Measurements from ENCODE around the gene DAAM2. TPM values are rescaled to one million over a fixed set of nuclear protein-coding genes. Genes with fewer than 3 reads are reported as not detected.

DAAM2 gene
- total and polyA plus RNA-seq, 9 of the 15 experiments (the other 6 are each of a cell fraction or from before 2014, with no cell fraction given), result 0.01 to 0.07 TPM; not detected in 7

DNA sequence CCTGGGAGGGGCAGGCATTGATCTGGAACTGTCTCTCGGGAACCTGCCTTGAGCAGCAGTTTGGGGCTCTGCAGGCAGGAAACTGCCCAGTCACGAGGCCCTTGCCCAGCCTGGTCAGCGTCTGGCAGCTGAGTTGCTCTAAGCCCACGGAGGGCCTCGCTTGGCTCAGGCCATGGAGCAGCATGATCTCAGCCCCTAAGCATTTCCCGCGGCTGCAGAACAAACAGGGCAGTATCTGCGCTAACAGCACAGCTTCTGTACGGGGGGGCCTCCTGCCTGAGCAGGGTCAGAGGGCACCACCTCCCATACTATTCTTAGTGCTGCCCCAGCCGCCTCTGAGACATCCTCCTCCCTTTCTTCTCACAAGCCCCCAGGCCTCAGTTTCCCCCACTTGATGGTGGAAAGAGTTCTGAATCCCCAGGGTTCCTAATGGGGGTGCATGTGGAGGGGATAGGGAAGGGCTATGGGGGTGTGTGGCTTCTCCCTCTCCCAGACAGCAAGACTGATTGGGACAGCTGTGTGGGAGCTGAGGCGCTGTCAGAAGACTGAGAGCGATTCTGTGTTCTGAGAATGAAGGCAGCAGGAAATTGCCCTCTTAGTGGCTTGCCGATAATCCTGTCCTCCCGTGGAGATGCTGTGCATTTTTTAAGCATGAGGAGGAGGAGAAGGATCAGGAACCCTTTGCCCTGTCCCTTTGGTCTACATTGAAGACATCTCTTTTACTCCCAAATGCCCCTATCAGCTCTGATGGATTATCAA, 95.7 kb downstream of the DAAM2 start:
- H2AFZ ChIP-seq (ENCODE audit: low read depth, low read length), result no peak overlapping the region
- H3K27ac ChIP-seq (ENCODE audit: extremely low read depth, low read depth, low read length), result no peak overlapping the region
- H3K79me2 ChIP-seq (ENCODE audit: control insufficient read depth, insufficient read depth, low read length), result no peaks in the 10 kb centered on the region
- FAIRE-seq, result no peak
- H3K36me3 ChIP-seq (ENCODE audit: control insufficient read depth, insufficient read depth, low read length), result no peaks in the 10 kb centered on the region
- H3K4me1 ChIP-seq (replicated peaks in 1 of 2; ENCODE audit: control insufficient read depth in 2 of 2, insufficient read depth in 2 of 2, low read length in 2 of 2), result no peaks in the 10 kb centered on the region
- ChIA-PET POLR2A (interaction anchor here (0.8 to 1.0 kb wide), 3 partner anchors 12 to 1169 kb away, joined by 3 read pairs; no protein-coding TSS in a partner anchor), CTCF (ENCODE audit: low intra/inter-chr PET ratio) (no interaction called here)
- in situ Hi-C loops (cut with MboI), result no loop called here
- no peak for DNase-seq (ENCODE audit: extremely low read depth in 1 of 4, low spot score in 3 of 4)
- H4K20me1 ChIP-seq (replicated peaks; ENCODE audit: control insufficient read depth, insufficient read depth, low read length), result peaks cover 12% of the 10 kb centered on the region
- no peaks in the 10 kb centered on the region for H3K9me1 ChIP-seq (ENCODE audit: control insufficient read depth, insufficient read depth, low read length)
- H3K4me2 ChIP-seq (ENCODE audit: insufficient read depth, low read length), result no peak overlapping the region
- H3K4me3 ChIP-seq, result no peak overlapping the region
- H3K27me3 ChIP-seq (ENCODE audit: control insufficient read depth in 2 of 2, insufficient read depth in 2 of 2, low read length in 2 of 2), result peaks cover 15 to 36% of the 10 kb centered on the region in 2 experiments; a peak in 4 of 5 replicates
- 1% methylated on average over 11 of the region's 14 CpGs for WGBS (ENCODE audit: insufficient coverage, low coverage, missing lambda C conversion rate)
- peak; percentile 28; the same call in 1 of the 3 replicates for ATAC-seq
- H3K9me3 ChIP-seq (replicated peaks; ENCODE audit: control insufficient read depth, insufficient read depth, low read depth, low read length), result no peaks in the 10 kb centered on the region
- intact Hi-C loops (cut with micrococcal nuclease), result no loop called here
- no peak overlapping the region for H3K9ac ChIP-seq (ENCODE audit: insufficient read depth in 1 of 2, low read depth in 2 of 2, low read length in 2 of 2)
- no TSS peak for BruUV-seq (replicated peaks)
- TF ChIP-seq, protein P1, sequence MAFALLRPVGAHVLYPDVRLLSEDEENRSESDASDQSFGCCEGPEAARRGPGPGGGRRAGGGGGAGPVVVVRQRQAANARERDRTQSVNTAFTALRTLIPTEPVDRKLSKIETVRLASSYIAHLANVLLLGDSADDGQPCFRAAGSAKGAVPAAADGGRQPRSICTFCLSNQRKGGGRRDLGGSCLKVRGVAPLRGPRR (CRISPR knock-in tag; IDR thresholded peaks at IDR 0.05), result no peak
- TF ChIP-seq CXXC5 (CRISPR knock-in tag; IDR thresholded peaks at IDR 0.05) (no peak), MYNN (IDR thresholded peaks at IDR 0.05) (no peak), MYNN (CRISPR knock-in tag; IDR thresholded peaks at IDR 0.05) (no peak)
- TF ChIP-seq, protein P2, sequence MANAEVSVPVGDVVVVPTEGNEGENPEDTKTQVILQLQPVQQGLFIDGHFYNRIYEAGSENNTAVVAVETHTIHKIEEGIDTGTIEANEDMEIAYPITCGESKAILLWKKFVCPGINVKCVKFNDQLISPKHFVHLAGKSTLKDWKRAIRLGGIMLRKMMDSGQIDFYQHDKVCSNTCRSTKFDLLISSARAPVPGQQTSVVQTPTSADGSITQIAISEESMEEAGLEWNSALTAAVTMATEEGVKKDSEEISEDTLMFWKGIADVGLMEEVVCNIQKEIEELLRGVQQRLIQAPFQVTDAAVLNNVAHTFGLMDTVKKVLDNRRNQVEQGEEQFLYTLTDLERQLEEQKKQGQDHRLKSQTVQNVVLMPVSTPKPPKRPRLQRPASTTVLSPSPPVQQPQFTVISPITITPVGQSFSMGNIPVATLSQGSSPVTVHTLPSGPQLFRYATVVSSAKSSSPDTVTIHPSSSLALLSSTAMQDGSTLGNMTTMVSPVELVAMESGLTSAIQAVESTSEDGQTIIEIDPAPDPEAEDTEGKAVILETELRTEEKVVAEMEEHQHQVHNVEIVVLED (CRISPR knock-in tag; IDR thresholded peaks at IDR 0.05), result no peak
- TF ChIP-seq, protein P3, sequence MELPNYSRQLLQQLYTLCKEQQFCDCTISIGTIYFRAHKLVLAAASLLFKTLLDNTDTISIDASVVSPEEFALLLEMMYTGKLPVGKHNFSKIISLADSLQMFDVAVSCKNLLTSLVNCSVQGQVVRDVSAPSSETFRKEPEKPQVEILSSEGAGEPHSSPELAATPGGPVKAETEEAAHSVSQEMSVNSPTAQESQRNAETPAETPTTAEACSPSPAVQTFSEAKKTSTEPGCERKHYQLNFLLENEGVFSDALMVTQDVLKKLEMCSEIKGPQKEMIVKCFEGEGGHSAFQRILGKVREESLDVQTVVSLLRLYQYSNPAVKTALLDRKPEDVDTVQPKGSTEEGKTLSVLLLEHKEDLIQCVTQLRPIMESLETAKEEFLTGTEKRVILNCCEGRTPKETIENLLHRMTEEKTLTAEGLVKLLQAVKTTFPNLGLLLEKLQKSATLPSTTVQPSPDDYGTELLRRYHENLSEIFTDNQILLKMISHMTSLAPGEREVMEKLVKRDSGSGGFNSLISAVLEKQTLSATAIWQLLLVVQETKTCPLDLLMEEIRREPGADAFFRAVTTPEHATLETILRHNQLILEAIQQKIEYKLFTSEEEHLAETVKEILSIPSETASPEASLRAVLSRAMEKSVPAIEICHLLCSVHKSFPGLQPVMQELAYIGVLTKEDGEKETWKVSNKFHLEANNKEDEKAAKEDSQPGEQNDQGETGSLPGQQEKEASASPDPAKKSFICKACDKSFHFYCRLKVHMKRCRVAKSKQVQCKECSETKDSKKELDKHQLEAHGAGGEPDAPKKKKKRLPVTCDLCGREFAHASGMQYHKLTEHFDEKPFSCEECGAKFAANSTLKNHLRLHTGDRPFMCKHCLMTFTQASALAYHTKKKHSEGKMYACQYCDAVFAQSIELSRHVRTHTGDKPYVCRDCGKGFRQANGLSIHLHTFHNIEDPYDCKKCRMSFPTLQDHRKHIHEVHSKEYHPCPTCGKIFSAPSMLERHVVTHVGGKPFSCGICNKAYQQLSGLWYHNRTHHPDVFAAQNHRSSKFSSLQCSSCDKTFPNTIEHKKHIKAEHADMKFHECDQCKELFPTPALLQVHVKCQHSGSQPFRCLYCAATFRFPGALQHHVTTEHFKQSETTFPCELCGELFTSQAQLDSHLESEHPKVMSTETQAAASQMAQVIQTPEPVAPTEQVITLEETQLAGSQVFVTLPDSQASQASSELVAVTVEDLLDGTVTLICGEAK (IDR thresholded peaks at IDR 0.05), result no peak
- TF ChIP-seq, protein P3 (CRISPR knock-in tag; IDR thresholded peaks at IDR 0.05), result no peak
- TF ChIP-seq, protein P4, sequence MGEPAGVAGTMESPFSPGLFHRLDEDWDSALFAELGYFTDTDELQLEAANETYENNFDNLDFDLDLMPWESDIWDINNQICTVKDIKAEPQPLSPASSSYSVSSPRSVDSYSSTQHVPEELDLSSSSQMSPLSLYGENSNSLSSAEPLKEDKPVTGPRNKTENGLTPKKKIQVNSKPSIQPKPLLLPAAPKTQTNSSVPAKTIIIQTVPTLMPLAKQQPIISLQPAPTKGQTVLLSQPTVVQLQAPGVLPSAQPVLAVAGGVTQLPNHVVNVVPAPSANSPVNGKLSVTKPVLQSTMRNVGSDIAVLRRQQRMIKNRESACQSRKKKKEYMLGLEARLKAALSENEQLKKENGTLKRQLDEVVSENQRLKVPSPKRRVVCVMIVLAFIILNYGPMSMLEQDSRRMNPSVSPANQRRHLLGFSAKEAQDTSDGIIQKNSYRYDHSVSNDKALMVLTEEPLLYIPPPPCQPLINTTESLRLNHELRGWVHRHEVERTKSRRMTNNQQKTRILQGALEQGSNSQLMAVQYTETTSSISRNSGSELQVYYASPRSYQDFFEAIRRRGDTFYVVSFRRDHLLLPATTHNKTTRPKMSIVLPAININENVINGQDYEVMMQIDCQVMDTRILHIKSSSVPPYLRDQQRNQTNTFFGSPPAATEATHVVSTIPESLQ (CRISPR knock-in tag; IDR thresholded peaks at IDR 0.05), result no peak
